Stimulated activated CD8-positive, alpha-beta memory T cell treated with anti-CD3 and anti-CD28 coated beads, Interleukin-12 subunit alpha, Interleukin-12 subunit beta, amount 100 ng/mL, for 4 hours (primary cell): ENCODE measurements around the gene HS6ST1.

Source experiments
- DNase-seq: peaks from one replicate; pipeline ENCODE4 v3.0.0-alpha.2; 2020; ENCODE audit warnings: low read depth

Gene HS6ST1

DNA sequence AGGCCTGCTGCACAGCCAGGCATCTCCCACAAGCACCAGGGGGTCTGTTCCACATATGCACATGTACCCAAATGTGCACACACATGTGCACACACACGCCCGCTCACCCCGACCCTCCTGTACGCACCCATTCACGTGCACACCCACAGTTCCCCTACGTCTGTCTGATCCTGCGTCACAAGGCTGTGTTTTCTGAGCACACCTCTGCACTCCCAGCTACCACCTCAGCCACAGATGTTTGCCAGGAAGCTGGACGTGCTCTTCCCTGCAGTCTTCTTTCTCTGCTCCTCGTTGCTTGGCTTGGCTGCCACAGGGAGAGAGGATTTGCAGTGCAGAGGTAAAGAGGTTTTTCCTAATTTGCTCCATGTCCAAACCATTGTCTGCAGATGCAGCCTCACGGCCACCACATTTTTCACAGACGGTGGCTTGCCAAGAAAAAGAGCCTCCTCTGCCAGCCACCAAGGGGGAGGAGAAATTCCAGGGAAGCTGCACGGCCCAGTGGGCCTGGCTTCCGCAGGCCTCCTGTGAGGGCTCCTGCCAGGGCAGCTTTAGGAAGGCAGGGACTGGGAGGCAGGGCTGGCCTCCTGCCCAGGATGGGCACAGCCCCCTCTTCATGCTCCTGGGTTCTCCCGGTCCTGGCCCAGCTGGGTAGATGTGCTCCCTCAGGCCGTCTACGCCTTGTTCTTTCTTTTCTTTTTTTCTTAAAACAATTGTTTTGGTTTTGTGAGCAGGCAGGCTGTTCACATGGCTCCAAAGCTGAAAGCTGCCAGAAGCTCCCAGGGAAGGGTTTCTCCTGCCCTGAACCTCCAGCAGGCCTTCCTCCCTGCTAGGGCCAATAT lies 29.3 kb upstream of the HS6ST1 start:
- DNase-seq: no peak

- DNase-seq: no peak
These were observed 28.5 kb upstream of the HS6ST1 start for GRCh38 chr2:128347171-128347558.

DNA sequence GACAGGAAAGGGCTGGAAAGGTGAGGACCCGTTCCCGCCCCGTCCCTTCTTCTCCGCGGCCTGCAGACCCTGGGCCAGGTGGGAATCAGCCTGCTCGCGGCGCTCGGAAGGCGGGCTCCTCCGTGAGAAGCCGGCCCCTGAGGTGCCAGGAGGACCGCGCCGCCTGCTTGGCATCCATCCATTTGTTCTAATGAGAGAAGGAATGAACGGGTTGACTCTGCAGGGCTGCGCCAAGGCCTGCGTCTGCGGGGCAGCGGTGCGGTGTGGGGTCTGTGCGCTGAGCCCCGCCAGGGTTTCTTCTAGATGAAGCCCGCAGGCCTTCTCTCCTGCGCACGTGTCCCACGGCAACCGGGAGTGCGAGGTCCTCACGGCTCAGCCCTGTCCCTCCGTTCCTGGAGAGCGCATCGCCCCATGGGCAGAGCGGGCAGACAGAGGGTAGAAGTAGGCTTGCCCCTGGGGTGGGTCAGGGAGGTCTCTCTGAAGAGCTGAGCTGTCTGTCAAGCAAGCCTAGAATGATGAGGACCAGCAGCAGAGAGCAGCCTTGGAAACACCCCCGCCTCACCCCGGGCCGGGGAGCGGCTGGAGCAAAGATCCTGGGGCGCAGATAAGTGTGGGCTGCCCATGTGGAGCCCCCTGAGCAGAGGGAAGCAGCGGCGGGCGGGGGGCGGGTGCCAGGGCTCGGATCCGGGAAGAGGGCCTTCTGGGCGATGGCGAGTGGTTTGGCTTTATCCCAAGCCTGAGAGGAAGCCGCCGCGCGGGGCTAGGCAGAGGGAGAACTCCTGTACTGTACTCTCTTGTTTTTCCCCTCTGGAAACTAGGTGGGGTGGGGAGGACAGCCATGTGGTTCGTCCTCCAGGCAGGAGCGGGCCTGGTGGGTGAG lies 27.9 kb upstream of the HS6ST1 start:
- no peak for DNase-seq

GRCh38 chr2:128345436-128346165 lies 26.9 kb upstream of the HS6ST1 start:
- no peak for DNase-seq

DNA sequence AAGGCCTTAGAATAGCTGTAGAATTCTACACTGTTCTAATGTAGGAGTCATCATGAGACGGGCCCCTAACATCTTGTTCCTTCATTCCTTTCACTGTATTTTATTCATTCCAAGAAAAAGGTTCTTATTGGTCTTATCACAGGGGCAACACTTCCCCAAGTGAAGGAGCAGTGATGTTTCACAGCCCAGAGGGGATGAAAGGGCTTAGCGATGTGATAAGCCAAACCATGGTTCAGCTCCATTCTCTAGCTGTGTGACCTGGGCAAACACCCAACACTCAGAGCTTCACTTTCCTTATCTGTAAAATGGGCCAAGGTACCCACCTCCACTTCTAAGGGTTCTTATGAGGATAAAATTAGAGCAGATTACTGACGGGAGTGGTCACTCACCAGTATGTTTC lies 25.4 kb upstream of the HS6ST1 start:
- no peak for DNase-seq

- DNase-seq: no peak
These were observed 24.8 kb upstream of the HS6ST1 start for GRCh38 chr2:128343459-128343858.

DNA sequence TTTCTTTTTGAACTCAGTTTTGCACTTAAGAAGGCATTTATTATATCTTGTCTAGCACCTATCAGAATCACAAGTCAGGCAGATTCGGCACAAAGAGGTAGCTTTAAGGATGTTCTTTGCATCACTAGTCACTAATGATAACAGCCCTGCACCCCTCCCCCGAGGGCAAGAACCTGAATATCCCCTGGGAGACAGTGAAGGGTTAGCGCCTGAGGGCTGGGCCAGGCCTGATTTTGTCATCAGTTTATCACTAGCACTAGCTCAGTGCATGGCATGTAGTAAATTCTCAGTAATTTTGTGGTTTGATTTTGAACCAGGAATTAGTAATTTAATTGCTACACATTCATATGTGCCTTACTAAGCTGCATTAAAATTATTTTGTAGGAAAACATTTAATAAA lies 23.9 kb upstream of the HS6ST1 start:
- no peak for DNase-seq

DNA sequence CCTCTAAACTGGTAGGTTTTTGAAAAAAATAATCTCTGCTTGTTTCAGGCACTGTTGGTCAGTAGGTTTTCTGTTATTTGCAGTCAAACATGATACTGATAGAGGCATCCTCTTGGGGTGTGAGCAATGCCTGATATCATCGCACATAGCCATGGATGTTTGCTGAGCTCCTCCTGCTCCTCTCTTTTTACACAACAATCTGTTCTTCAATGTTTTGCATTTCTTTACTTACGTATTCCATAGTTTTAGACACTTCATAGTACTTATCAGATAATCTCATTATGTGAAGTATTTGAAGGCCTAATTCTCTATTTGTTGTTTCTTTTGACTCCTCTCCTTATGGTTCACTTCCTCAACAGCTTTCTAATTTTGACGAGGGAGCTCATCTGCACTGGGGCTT lies 23.0 kb upstream of the HS6ST1 start:
- DNase-seq: no peak

GRCh38 chr2:128332091-128332634 lies 13.5 kb upstream of the HS6ST1 start:
- DNase-seq: no peak

- DNase-seq: no peak
These were observed 11.9 kb upstream of the HS6ST1 start for GRCh38 chr2:128330583-128330982.

GRCh38 chr2:128329607-128330006 lies 10.9 kb upstream of the HS6ST1 start:
- DNase-seq: no peak

- no peak for DNase-seq
These were observed 8.7 kb upstream of the HS6ST1 start for GRCh38 chr2:128327180-128327964.

DNA sequence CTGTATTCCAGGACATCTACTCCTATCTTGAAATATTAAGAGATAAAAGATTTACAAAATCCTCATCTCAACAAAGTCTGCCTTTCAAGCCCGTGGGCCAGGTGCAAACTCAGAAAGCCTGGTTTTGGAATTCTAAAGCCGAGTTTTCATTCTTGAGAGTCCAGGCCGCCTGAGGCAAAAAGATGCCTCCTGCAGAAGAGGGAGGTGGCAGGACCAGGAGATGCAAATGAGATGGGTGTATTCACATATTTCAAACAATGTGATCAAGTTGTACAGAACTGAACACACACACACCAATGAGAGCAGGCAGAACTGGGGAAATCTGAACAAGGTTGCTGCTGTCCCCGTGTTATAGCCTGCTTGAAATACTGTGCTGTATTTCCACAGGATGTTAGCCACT lies 7.7 kb upstream of the HS6ST1 start:
- DNase-seq: no peak

- DNase-seq: no peak
These were observed 7.0 kb upstream of the HS6ST1 start for GRCh38 chr2:128325611-128326181.

DNA sequence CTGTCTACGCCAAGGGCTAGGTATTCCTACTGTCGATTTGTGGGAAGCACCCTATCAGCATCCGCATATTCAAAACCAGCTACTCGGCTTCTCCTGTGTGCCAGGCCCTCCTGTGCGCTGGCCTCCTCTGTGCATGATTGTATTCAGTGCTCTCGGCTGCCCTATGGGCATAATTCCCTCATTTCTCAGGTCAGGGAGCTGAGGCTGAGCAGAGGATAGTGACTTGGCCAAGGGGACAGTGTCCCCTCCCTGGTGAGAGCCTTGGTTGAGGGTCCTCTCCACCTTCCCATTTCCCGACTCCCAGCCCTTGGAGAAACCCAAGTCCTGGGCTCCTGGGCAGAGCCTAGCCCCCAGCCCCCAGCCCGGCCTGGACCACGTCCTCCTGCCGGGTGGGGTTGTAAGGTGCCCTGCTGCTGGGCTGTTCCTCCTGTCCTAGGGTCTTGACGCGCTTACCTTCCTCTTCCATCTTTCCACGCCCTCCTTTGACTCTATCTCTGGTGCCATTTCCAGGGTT lies 6.3 kb upstream of the HS6ST1 start:
- DNase-seq: no peak

GRCh38 chr2:128324008-128324896 lies 5.6 kb upstream of the HS6ST1 start:
- DNase-seq: no peak

- DNase-seq: no peak
These were observed 4.9 kb upstream of the HS6ST1 start for GRCh38 chr2:128323555-128323931.

GRCh38 chr2:128322715-128323554 lies 4.3 kb upstream of the HS6ST1 start:
- no peak for DNase-seq
